Effector memory CD8-positive, alpha-beta T cell (primary cell): ENCODE data around the gene TAS2R60.
"Not testable (repeated sequence)": the region's sequence is repeated elsewhere in the genome, so short reads cannot be mapped to it uniquely, and the experiment has no call there.

Source experiments
- ATAC-seq: fragments of 150-1000 bp; cut with Tn5 transposase; replicated peaks from 2 replicates; pipeline ENCODE4 v1.10.0; 2021; ENCODE audit warnings: mild to moderate bottlenecking, moderate library complexity
- DNase-seq, 3 experiments: peaks; one replicate each; pipeline ENCODE4 v3.0.0; 2021
- H3K27ac Mint-ChIP-seq, 2 donors: one replicate each; pipeline ENCODE4 v1.8.0; 2022; ENCODE audit warnings: mild to moderate bottlenecking in 2 of 2, mixed read lengths in 2 of 2, moderate library complexity in 2 of 2
- H3K27me3 Mint-ChIP-seq, 2 donors: one replicate each; pipeline ENCODE4 v1.8.0; 2022; ENCODE audit warnings: mixed read lengths in 2 of 2
- H3K36me3 Mint-ChIP-seq: one replicate; pipeline ENCODE4 v1.8.0; 2022; ENCODE audit warnings: mild to moderate bottlenecking, moderate library complexity, mixed read lengths; ENCODE audit not compliant: insufficient read depth
- H3K4me1 Mint-ChIP-seq, 2 donors: one replicate each; pipeline ENCODE4 v1.8.0; 2022; ENCODE audit warnings: low read depth in 2 of 2, mixed read lengths in 2 of 2
- H3K4me3 Mint-ChIP-seq, 2 donors: one replicate each; pipeline ENCODE4 v1.8.0; 2022; ENCODE audit warnings: mild to moderate bottlenecking in 2 of 2, mixed read lengths in 2 of 2, moderate library complexity in 2 of 2
- H3K9me3 Mint-ChIP-seq, 2 donors: one replicate each; pipeline ENCODE4 v1.8.0; 2022; ENCODE audit warnings: mixed read lengths in 2 of 2

The TAS2R60 gene

GRCh38 chr7:143456992-143457793 is 13.9 kb downstream of the TAS2R60 start:
- no peaks in the 10 kb centered on the region for H3K36me3 Mint-ChIP-seq
- no peak for DNase-seq

GRCh38 chr7:143458263-143458662 is 15.0 kb downstream of the TAS2R60 start:
- Mint-ChIP-seq H3K27ac (no peak overlapping the region), H3K9me3 (no peaks in the 10 kb centered on the region), H3K4me3 (no peak overlapping the region), H3K4me1 (no peaks in the 10 kb centered on the region), H3K36me3 (no peaks in the 10 kb centered on the region), H3K27me3 (peaks cover 18 to 19% of the 10 kb centered on the region in 2 donors)
- DNase-seq, result no peak
- no peak for ATAC-seq

More at GRCh38 chr7:143456992-143457793, 13.9 kb downstream of the TAS2R60 start:
- no peak for ATAC-seq
- H3K27me3 Mint-ChIP-seq, result peaks cover 18 to 27% of the 10 kb centered on the region in 2 donors
- H3K9me3 Mint-ChIP-seq, result no peaks in the 10 kb centered on the region
- H3K27ac Mint-ChIP-seq, result no peak overlapping the region
- H3K4me1 Mint-ChIP-seq, result no peaks in the 10 kb centered on the region
- H3K4me3 Mint-ChIP-seq, result no peak overlapping the region

- DNase-seq, result no peak
- Mint-ChIP-seq H3K36me3 (no peaks in the 10 kb centered on the region), H3K27me3 (peaks cover 18 to 19% of the 10 kb centered on the region in 2 donors), H3K9me3 (no peaks in the 10 kb centered on the region), H3K4me3 (no peak overlapping the region), H3K27ac (no peak overlapping the region), H3K4me1 (no peaks in the 10 kb centered on the region)
- ATAC-seq, result no peak
Measured at GRCh38 chr7:143458681-143459080, 15.4 kb downstream of the TAS2R60 start.

GRCh38 chr7:143459359-143459758 is 16.1 kb downstream of the TAS2R60 start:
- no peak for DNase-seq
- H3K4me1 Mint-ChIP-seq, result no peaks in the 10 kb centered on the region
- no peaks in the 10 kb centered on the region for H3K9me3 Mint-ChIP-seq
- peaks cover 18 to 20% of the 10 kb centered on the region in 2 donors for H3K27me3 Mint-ChIP-seq
- H3K36me3 Mint-ChIP-seq, result no peaks in the 10 kb centered on the region
- ATAC-seq, result no peak
- H3K27ac Mint-ChIP-seq, result no peak overlapping the region
- no peak overlapping the region for H3K4me3 Mint-ChIP-seq

GRCh38 chr7:143460271-143460979 is 17.2 kb downstream of the TAS2R60 start:
- H3K36me3 Mint-ChIP-seq, result no peaks in the 10 kb centered on the region
- H3K27ac Mint-ChIP-seq, result no peak overlapping the region
- no peak for DNase-seq
- no peak for ATAC-seq
- peaks cover 26 to 31% of the 10 kb centered on the region in 2 donors for H3K27me3 Mint-ChIP-seq
- no peaks in the 10 kb centered on the region for H3K9me3 Mint-ChIP-seq
- H3K4me1 Mint-ChIP-seq, result no peaks in the 10 kb centered on the region
- H3K4me3 Mint-ChIP-seq, result no peak overlapping the region

GRCh38 chr7:143462045-143462444 is 18.8 kb downstream of the TAS2R60 start:
- ATAC-seq (no peak), DNase-seq (no peak)
- no peaks in the 10 kb centered on the region for H3K4me1 Mint-ChIP-seq
- no peaks in the 10 kb centered on the region for H3K36me3 Mint-ChIP-seq
- no peak overlapping the region for H3K4me3 Mint-ChIP-seq
- H3K9me3 Mint-ChIP-seq, result no peaks in the 10 kb centered on the region
- H3K27ac Mint-ChIP-seq, result no peak overlapping the region
- peaks cover 30 to 35% of the 10 kb centered on the region in 2 donors for H3K27me3 Mint-ChIP-seq

- no peak for ATAC-seq
- Mint-ChIP-seq H3K36me3 (no peaks in the 10 kb centered on the region), H3K4me3 (no peak overlapping the region), H3K27me3 (peaks cover 25 to 33% of the 10 kb centered on the region in 2 donors), H3K9me3 (no peaks in the 10 kb centered on the region), H3K27ac (no peak overlapping the region), H3K4me1 (no peaks in the 10 kb centered on the region)
- no peak for DNase-seq
Measured at GRCh38 chr7:143463556-143463955, 20.3 kb downstream of the TAS2R60 start.

GRCh38 chr7:143463957-143464356 is 20.7 kb downstream of the TAS2R60 start:
- ATAC-seq (no peak), DNase-seq (no peak)
- Mint-ChIP-seq H3K9me3 (no peaks in the 10 kb centered on the region), H3K4me3 (no peak overlapping the region), H3K27me3 (peaks cover 22 to 29% of the 10 kb centered on the region in 2 donors), H3K27ac (no peak overlapping the region), H3K36me3 (no peaks in the 10 kb centered on the region), H3K4me1 (no peaks in the 10 kb centered on the region)

GRCh38 chr7:143467724-143468123 is 24.5 kb downstream of the TAS2R60 start:
- Mint-ChIP-seq H3K4me3 (no peak overlapping the region), H3K9me3 (peaks cover 0 to 6% of the 10 kb centered on the region in 2 donors), H3K27ac (no peak overlapping the region), H3K36me3 (no peaks in the 10 kb centered on the region), H3K4me1 (no peaks in the 10 kb centered on the region), H3K27me3 (peaks cover 39 to 53% of the 10 kb centered on the region in 2 donors)
- ATAC-seq (no peak), DNase-seq (no peak)

- not testable (repeated sequence) for H3K36me3 Mint-ChIP-seq, H3K4me1 Mint-ChIP-seq, H3K9me3 Mint-ChIP-seq, DNase-seq, H3K27ac Mint-ChIP-seq, H3K4me3 Mint-ChIP-seq, ATAC-seq
- peaks cover 26 to 41% of the 10 kb centered on the region in 2 donors for H3K27me3 Mint-ChIP-seq
Measured at GRCh38 chr7:143472071-143472689, 28.9 kb downstream of the TAS2R60 start.

GRCh38 chr7:143477501-143478150 is 34.4 kb downstream of the TAS2R60 start, which contains the start of gene TAS2R41:
Gene TAS2R41, plus strand, starts transcription at chr7:143477873. Its CDS starts 0 bp downstream, at chr7:143477873.
- Mint-ChIP-seq H3K36me3 (no peaks in the 10 kb centered on the region), H3K4me3 (no peak within 1 kb of the TSS), H3K9me3 (no peaks in the 10 kb centered on the region), H3K4me1 (peaks cover 0 to 12% of the 10 kb centered on the region in 2 donors), H3K27me3 (peaks cover 1 to 5% of the 10 kb centered on the region in 2 donors), H3K27ac (no peak within 1 kb of the TSS)
- ATAC-seq (no peak), DNase-seq (no peak)

- no peak for DNase-seq
- no peak for ATAC-seq
- Mint-ChIP-seq H3K27me3 (no peaks in the 10 kb centered on the region), H3K9me3 (no peaks in the 10 kb centered on the region), H3K27ac (no peak overlapping the region), H3K4me3 (no peak overlapping the region), H3K4me1 (peaks cover 0 to 12% of the 10 kb centered on the region in 2 donors), H3K36me3 (no peaks in the 10 kb centered on the region)
Measured at GRCh38 chr7:143479055-143479766, 36.0 kb downstream of the TAS2R60 start.

GRCh38 chr7:143480501-143480900 is 37.2 kb downstream of the TAS2R60 start:
- no peak overlapping the region for H3K4me3 Mint-ChIP-seq
- no peaks in the 10 kb centered on the region for H3K36me3 Mint-ChIP-seq
- peaks cover 0 to 4% of the 10 kb centered on the region in 2 donors for H3K27me3 Mint-ChIP-seq
- H3K27ac Mint-ChIP-seq, result no peak overlapping the region
- H3K9me3 Mint-ChIP-seq, result no peaks in the 10 kb centered on the region
- no peak for ATAC-seq
- peaks cover 0 to 12% of the 10 kb centered on the region in 2 donors for H3K4me1 Mint-ChIP-seq
- no peak for DNase-seq
